Stimulated activated naive CD8-positive, alpha-beta T cell treated with anti-CD3 and anti-CD28 coated beads, Interleukin-15, amount 100 ng/mL, for 72 hours (primary cell): ENCODE results near the gene XNDC1N.
A peak's percentile ranks its signal among the peaks of the same experiment; 100 is the strongest.

Source experiments
- ATAC-seq: fragments of 150-1000 bp; cut with Tn5 transposase; 2 replicates; pipeline ENCODE4 v1.10.0; 2021; ENCODE audit warnings: mild to moderate bottlenecking, moderate library complexity
- DNase-seq, 2 donors: peaks; one replicate each; pipeline ENCODE4 v3.0.0; 2021 to 2022
- H3K27ac Mint-ChIP-seq, 2 donors: one replicate each; pipeline ENCODE4 v1.8.0; 2022; ENCODE audit warnings: mild to moderate bottlenecking in 2 of 2, mixed read lengths in 2 of 2, moderate library complexity in 2 of 2
- H3K27me3 Mint-ChIP-seq: one replicate; pipeline ENCODE4 v1.8.0; 2022; ENCODE audit warnings: mixed read lengths
- H3K4me1 Mint-ChIP-seq: one replicate; pipeline ENCODE4 v1.8.0; 2022; ENCODE audit warnings: mild to moderate bottlenecking, mixed read lengths
- H3K4me3 Mint-ChIP-seq, 2 donors: one replicate each; pipeline ENCODE4 v1.8.0; 2022; ENCODE audit warnings: mild to moderate bottlenecking in 2 of 2, mixed read lengths in 2 of 2, moderate library complexity in 1 of 2
- H3K9me3 Mint-ChIP-seq, 2 donors: one replicate each; pipeline ENCODE4 v1.8.0; 2022; ENCODE audit warnings: mixed read lengths in 2 of 2

Gene XNDC1N, protein sequence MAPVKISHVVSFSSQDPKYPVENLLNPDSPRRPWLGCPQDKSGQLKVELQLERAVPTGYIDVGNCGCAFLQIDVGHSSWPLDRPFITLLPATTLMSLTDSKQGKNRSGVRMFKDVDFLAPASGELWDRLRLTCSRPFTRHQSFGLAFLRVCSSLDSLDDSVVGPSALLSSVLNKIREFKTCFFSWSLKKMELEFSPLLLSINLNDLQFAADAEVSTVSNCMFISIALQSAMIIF

DNA sequence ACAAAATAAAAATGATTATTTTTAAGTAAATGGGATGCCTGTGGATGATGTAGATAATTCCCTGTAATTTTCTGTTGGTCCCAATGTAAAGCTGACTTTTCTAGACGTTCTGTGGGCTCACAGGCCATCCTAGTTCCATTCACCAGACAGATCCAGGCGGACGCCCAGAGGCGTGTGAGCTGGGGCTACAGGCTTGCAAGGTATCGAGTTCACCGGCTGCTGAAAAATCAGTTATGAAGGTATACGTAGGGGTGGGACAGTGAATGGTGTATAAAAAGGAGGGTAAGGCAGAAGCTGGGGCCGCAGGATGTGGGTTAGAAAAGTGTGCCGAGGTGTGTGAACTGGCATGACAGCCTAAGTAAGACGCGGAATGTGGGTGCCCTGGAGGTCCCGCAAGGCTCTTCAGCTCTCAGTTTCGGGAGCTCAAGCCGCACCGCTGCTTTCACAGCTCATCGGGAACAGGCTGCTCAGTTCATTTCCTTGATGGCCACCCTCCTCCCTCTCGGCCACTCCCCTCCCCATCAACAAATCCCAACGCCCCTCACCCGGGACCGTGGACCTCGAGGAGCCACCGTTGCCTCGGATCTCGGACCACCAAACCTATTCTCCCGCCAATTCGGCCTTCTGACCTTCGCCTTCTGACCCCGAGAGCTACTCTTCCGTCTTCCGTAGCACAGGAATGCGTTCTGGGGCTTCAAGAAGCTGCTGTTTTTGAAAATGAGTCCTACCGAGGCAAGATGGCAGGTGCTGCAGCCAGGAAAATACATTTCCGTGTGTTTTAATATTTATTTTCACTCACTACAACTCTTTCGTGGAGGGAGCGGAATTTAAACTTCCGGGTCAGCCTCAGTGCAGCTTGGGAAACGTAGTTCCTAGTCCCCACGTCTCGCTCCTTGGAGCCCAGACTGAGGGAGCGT is at the start of gene XNDC1N:
XNDC1N (minus strand) TSS at position 775 of the 917 bp plus-strand sequence. CDS start 5,241 bp downstream, outside the sequence.
- DNase-seq, result peak; percentile 75 to 85

DNA sequence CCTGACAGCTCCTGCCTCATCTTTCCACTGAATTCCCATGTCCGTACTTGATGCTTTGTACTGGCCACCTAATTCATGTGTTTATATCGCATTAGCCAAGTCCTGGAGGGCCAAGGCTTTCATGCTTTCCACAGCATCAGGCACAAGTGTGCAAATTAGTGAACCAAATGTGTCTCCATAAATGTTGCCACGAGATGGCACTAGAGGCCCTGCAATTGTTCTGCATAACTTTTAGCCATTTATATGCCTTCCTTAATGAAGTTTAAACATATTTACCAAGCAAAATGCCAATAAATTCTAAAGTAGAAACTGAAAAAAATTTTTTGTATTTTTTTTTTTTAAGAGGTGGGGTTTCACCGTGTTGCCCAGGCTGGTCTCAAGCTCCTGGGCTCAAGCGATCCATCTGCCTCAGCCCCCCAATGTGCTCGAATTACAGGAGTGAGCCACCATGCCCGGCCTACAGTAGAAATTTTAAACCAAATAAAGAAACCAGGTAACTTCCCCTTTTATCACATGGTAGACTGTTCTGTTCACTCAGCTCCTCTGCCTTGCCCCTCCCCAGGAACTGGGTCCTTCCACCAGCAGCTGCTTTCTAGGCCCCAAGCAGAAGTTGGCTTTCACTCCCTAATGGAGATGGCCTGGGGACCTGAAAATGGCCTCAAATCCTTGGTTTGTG is 49.5 kb upstream of the XNDC1N start:
- DNase-seq, result peak; percentile 34 to 45
- no peaks in the 10 kb centered on the region for H3K27me3 Mint-ChIP-seq
- no peak overlapping the region for H3K4me3 Mint-ChIP-seq
- H3K9me3 Mint-ChIP-seq, result no peaks in the 10 kb centered on the region
- H3K27ac Mint-ChIP-seq, result peak overlapping the region in 1 of 2 donors; percentile 43
- H3K4me1 Mint-ChIP-seq, result no peaks in the 10 kb centered on the region
- no peak for ATAC-seq

More for the DNA sequence above, at the start of gene XNDC1N:
- no peaks in the 10 kb centered on the region for H3K9me3 Mint-ChIP-seq
- peak; percentile 89 for ATAC-seq
- H3K4me3 Mint-ChIP-seq, result peak within 1 kb of the TSS; percentile 91 to 93
- H3K4me1 Mint-ChIP-seq, result peaks cover 43% of the 10 kb centered on the region
- H3K27me3 Mint-ChIP-seq, result no peaks in the 10 kb centered on the region
- H3K27ac Mint-ChIP-seq, result peak within 1 kb of the TSS; percentile 100

DNA sequence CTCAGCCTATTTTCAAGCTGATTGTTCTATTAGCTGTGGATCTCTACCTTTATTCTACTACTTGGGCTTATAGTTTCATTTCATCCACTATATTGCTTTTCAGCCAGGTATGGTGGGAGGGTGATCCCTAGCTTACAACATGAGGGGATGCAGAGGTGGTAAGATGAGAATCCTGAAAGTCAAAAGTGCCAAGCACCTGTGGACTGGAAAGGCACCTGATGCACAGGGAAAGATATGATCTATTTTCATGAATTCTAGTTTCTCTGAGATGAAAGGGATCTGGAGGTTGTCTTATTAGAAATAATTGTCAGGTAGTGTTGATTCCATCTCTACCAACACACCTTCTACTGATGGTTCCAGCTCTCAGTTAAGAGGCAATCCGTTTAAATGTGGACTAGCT is 48.7 kb upstream of the XNDC1N start:
- H3K27ac Mint-ChIP-seq, result no peak overlapping the region
- no peaks in the 10 kb centered on the region for H3K9me3 Mint-ChIP-seq
- H3K4me1 Mint-ChIP-seq, result no peaks in the 10 kb centered on the region
- H3K4me3 Mint-ChIP-seq, result no peak overlapping the region
- no peaks in the 10 kb centered on the region for H3K27me3 Mint-ChIP-seq
- DNase-seq (no peak), ATAC-seq (no peak)

DNA sequence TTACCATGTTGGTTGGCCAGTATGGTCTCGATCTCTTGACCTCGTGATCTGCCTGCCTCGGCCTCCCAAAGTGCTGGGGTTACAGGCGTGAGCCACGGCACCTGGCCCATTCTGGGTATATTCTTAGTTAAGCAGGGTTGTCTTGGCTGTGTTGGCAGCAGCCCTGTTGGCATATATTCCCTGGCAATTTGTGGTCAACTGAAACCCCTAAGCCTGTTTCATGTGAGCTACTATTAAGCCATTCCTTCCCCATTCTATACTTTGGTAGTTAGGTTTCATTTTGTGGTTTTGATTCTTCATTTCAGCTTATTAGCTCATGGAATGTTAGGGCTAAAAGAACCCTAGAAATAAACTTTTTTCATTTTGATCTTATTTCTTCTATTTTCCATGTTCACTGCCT is 48.2 kb upstream of the XNDC1N start:
- no peaks in the 10 kb centered on the region for H3K27me3 Mint-ChIP-seq
- ATAC-seq (no peak), DNase-seq (no peak)
- no peaks in the 10 kb centered on the region for H3K9me3 Mint-ChIP-seq
- H3K4me1 Mint-ChIP-seq, result no peaks in the 10 kb centered on the region
- H3K4me3 Mint-ChIP-seq, result no peak overlapping the region
- H3K27ac Mint-ChIP-seq, result peak overlapping the region in 1 of 2 donors; percentile 33

DNA sequence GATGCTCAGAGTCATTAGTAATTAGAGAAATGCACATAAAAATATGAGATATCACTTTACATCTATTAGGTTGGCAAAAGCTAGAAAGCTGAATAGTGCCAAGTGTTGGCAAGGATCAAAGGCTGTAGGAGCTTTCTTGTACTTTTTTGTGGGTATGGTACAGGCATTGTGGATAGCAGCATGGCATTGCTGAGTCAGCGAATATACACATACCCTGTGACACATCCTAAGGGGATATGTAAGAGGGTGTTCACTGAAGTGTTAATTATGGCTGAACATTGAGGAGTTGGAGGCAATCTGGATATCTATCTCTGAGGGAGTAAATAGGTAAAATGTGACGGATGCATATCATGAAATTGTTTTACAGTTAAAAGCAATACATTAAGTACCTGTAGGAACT is 43.3 kb upstream of the XNDC1N start:
- peaks cover 8% of the 10 kb centered on the region for H3K4me1 Mint-ChIP-seq
- no peaks in the 10 kb centered on the region for H3K9me3 Mint-ChIP-seq
- no peaks in the 10 kb centered on the region for H3K27me3 Mint-ChIP-seq
- H3K27ac Mint-ChIP-seq, result no peak overlapping the region
- ATAC-seq, result no peak
- no peak overlapping the region for H3K4me3 Mint-ChIP-seq
- DNase-seq, result no peak

DNA sequence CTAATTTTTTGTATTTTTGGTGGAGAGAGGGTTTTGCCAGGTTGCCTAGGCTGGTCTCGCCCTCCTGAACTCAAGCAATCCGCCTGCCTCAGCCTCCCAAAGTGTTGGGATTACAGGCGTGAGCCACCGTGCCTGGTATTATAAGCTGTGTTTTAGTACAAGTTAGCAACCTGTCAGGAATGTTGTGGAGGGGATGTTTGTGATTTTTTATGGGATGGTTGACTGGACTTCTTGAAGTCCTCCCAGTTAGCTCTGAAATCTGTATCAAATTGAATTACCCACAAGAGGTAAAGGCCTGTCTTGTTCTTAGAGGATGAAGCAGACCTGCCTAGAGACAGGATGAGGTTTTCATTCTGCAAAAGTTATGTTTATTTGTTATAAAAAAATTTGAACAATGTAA is 36.2 kb upstream of the XNDC1N start:
- no peak overlapping the region for H3K4me3 Mint-ChIP-seq
- no peaks in the 10 kb centered on the region for H3K27me3 Mint-ChIP-seq
- H3K9me3 Mint-ChIP-seq, result peaks cover 0 to 7% of the 10 kb centered on the region in 2 donors
- no peak for ATAC-seq
- peaks cover 20% of the 10 kb centered on the region for H3K4me1 Mint-ChIP-seq
- H3K27ac Mint-ChIP-seq, result no peak overlapping the region
- DNase-seq, result no peak

DNA sequence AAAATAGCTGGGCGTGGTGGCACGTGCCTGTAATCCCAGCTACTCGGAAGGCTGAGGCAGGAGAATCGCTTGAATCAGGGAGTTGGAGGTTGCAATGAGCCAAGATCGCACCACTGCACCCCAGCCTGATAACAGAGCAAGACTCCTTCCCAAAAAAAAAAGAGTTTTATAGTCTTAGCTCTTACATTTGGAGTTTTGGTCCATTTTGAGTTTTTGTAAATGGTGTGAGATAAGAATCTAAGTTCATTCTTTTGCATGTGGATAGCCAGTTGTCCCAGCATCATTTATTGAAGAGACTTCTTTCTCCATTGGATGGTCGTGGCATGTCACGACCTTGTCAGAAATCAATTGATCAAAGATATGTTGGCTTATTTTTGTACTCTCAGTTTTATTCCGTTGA is 35.1 kb upstream of the XNDC1N start:
- DNase-seq, result no peak
- ATAC-seq, result no peak
- no peaks in the 10 kb centered on the region for H3K27me3 Mint-ChIP-seq
- peaks cover 18% of the 10 kb centered on the region for H3K4me1 Mint-ChIP-seq
- H3K9me3 Mint-ChIP-seq, result peaks cover 0 to 7% of the 10 kb centered on the region in 2 donors
- no peak overlapping the region for H3K4me3 Mint-ChIP-seq
- no peak overlapping the region for H3K27ac Mint-ChIP-seq

DNA sequence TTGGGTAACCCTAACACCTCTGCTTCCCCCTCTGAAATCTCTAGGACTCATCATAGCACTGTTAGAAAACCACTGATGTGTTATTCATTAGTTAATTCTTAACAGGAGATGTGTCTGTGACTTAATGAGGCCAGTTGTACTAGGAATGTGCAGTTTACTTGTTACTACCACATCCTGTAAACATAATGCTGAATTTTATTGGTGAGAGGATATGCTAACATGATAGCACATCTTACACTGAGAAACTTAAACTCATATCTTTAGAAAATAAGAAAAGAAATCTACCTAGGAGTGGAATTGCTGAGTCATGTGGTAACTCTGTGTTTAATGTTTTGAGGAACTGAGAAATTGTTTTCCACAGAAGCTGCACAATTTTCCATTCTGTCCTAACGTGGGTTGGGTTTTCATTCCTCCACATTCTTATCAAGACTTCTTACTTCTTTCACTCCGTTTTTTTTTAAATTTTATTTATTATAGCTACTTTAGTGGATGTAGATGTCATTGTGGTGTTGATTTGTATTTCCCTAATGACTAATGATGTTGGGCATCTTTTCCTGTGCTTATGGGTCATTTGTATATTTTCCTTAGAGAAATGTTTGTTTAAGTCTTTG is 34.1 kb upstream of the XNDC1N start:
- Mint-ChIP-seq H3K27ac (peak overlapping the region in 1 of 2 donors; percentile 81), H3K9me3 (peaks cover 0 to 7% of the 10 kb centered on the region in 2 donors), H3K4me1 (peaks cover 18% of the 10 kb centered on the region), H3K27me3 (no peaks in the 10 kb centered on the region), H3K4me3 (peak overlapping the region in 1 of 2 donors; percentile 54)
- no peak for DNase-seq
- ATAC-seq, result peak; percentile 81

DNA sequence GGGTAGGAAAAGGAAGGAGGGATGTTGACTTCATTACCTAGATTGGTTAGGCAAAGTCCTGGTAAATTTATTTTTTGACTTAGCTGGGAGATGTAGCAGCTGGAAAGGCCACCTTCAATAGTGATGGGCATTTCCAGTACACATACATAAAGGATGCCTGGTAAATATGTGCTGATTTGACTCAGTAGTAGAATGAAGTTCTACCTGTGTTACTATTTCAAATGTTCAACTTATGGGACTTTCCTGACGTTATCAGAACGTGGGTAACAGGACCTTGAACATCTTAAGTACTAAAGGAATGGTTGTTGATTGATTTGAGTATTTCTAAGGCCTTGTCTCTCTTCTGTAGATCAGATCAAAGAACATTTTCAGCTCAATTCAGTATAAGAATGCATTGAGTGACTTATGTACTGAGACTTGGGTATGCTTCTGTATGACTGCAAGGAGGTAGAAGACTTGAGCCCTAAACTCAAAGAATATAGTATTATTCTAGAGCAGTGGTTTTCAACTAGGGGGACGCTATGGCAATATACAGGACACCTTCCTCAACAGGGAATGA is 27.6 kb upstream of the XNDC1N start:
- no peak for DNase-seq
- no peak overlapping the region for H3K4me3 Mint-ChIP-seq
- peaks cover 6% of the 10 kb centered on the region for H3K4me1 Mint-ChIP-seq
- H3K27me3 Mint-ChIP-seq, result no peaks in the 10 kb centered on the region
- no peak overlapping the region for H3K27ac Mint-ChIP-seq
- H3K9me3 Mint-ChIP-seq, result peaks cover 0 to 4% of the 10 kb centered on the region in 2 donors
- ATAC-seq, result no peak

DNA sequence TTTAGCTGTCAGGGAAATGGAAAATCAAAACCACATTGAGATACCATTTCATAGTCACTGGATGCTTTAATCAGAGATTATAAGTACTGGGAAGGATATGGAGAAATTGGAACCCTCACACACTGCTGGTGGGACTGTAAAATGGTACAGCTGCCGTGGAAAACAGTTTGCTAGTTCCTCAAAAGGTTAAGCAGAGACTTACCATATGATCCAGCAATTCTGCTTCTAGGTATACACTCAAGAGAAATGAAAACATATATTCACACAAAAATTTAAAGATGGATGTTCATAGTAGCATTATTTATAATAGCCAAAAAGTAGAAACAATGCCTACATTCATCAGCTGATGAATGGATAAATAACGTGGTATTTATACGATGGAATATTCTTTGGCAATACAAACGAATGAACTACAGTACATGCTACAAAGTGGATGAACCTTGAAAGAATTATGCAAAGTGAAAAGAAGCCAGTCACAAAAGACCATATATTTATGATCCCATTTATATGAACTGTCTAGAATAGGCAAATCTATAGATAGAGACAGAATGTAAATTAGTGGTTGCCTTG is 23.4 kb upstream of the XNDC1N start:
- DNase-seq (no peak), ATAC-seq (no peak)
- Mint-ChIP-seq H3K4me1 (peaks cover 17% of the 10 kb centered on the region), H3K9me3 (no peaks in the 10 kb centered on the region), H3K4me3 (no peak overlapping the region), H3K27me3 (no peaks in the 10 kb centered on the region), H3K27ac (no peak overlapping the region)

DNA sequence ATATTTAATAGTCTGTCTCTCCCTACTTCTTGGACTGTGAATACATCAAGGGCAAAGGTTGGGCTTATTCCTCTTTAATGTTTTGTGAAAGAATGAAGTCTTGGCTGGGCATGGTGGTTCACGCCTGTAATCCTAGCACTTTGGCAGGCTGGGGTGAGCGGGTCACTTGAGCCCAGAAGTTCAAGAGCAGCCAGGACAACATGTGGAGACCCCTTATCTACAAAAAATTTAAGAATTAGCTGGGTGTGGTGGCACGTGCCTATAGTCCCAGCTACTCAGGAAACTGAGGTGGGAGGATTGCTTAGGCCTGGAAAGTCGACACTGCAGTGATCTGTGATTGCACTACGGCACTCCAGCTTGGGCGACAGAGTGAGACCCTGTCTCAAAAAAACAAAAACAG is 20.6 kb upstream of the XNDC1N start:
- Mint-ChIP-seq H3K27me3 (no peaks in the 10 kb centered on the region), H3K9me3 (no peaks in the 10 kb centered on the region), H3K27ac (no peak overlapping the region), H3K4me1 (peaks cover 20% of the 10 kb centered on the region), H3K4me3 (no peak overlapping the region)
- DNase-seq (no peak), ATAC-seq (no peak)

DNA sequence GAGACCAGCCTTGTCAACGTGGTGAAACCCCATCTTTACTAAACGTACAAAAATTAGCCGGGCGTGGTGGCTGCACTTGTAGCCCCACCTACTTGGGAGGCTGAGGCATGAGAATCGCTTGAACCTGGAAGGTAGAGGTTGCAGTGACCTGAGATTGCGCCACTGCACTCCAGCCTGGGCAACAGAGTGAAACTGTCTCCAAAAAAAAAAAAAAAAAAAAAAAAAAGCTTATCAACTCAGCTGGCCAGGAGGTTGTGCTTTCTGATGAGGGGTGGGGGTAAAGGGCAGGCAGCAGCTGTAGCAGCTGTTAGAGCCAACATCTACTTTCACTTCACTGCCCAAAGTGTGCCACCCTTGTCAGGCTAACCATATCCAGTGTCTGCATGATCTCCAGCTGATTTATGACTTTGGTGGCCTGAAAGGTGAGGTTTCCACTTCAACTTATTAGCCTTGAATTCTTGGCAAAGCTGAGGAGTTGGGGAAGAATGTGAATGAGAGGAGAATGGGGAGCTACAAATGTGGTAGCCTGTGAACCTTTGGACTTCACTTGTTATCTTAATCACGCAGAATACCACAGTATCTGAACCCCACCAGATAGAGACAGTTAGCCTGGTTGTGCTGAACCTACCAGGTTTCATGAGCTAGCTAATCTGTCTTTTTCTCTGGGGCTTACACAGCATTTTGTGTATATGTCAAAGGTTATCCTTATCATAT is 20.1 kb upstream of the XNDC1N start:
- no peaks in the 10 kb centered on the region for H3K27me3 Mint-ChIP-seq
- no peak for DNase-seq
- peaks cover 20% of the 10 kb centered on the region for H3K4me1 Mint-ChIP-seq
- ATAC-seq, result no peak
- no peak overlapping the region for H3K27ac Mint-ChIP-seq
- H3K9me3 Mint-ChIP-seq, result no peaks in the 10 kb centered on the region
- H3K4me3 Mint-ChIP-seq, result no peak overlapping the region

DNA sequence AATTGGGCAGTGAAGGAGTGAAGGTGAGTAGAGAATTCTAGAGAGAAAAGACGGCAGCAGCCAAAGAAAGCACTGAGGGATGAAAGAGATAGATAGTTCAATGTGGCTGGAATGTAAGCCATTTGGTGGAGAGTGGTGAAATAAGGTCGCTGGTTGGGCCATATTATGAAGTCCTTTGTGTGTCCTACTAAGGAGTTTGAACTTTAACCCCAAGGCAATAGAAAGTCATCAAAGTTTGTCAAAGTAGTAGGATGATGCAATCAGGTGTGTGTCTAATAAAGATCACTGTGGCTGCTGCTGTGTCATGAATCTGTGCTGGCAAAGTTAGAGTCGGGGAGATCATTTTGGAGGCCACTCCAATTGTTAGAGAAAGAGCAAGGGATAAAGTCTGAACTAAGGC is 19.1 kb upstream of the XNDC1N start:
- Mint-ChIP-seq H3K27me3 (no peaks in the 10 kb centered on the region), H3K4me1 (peaks cover 20% of the 10 kb centered on the region), H3K9me3 (no peaks in the 10 kb centered on the region), H3K4me3 (no peak overlapping the region), H3K27ac (peak overlapping the region; percentile 60 to 63)
- DNase-seq (no peak), ATAC-seq (no peak)

DNA sequence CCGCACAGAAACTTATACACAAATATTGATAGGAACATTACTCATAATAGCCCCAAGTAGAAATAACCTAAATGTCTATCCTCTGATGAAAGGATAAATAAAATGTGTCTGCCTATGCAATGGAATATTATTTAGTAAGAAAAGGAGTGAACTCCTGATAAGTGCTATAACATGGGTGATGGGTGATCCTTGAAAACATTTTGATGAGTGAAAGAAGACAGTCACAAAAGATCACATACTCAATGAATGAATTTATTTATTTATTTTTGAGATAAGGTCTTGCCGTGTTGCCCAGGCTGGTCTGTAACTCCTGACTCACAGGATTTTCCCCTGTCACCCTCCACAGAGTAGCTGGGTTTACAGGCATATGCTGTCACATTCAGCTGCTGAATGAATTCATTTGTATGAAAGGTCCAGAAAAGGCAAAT is 17.8 kb upstream of the XNDC1N start:
- H3K9me3 Mint-ChIP-seq, result no peaks in the 10 kb centered on the region
- DNase-seq (no peak), ATAC-seq (peak; percentile 58)
- no peak overlapping the region for H3K4me3 Mint-ChIP-seq
- H3K27ac Mint-ChIP-seq, result peak overlapping the region; percentile 16 to 82
- H3K27me3 Mint-ChIP-seq, result no peaks in the 10 kb centered on the region
- peaks cover 20% of the 10 kb centered on the region for H3K4me1 Mint-ChIP-seq
